GM13977 (cell line): ENCODE results near the gene TBL1X.

Source experiments
- DNase-seq: peaks from one replicate; pipeline ENCODE4 v3.0.0; 2012; ENCODE audit warnings: low spot score
- in situ Hi-C: fragments of 300-500 bp; cut with MboI; formaldehyde crosslinking; loops from one replicate; pipeline ENCODE4 v1.12.0; 2022; ENCODE audit warnings: low sequenced_read_pairs, low pct_unique_long_range_greater_than_20kb, mixed read lengths, inconsistent platforms; ENCODE audit not compliant: unreplicated experiment
- TF ChIP-seq, protein P1 (sequence below): IDR thresholded peaks from 2 replicates; pipeline ENCODE4 v1.5.1; 2012; ENCODE audit warnings: mild to moderate bottlenecking, control low read depth; ENCODE audit not compliant: insufficient read depth; ENCODE audit errors: extremely low read depth, missing control alignments

Gene TBL1X

DNA sequence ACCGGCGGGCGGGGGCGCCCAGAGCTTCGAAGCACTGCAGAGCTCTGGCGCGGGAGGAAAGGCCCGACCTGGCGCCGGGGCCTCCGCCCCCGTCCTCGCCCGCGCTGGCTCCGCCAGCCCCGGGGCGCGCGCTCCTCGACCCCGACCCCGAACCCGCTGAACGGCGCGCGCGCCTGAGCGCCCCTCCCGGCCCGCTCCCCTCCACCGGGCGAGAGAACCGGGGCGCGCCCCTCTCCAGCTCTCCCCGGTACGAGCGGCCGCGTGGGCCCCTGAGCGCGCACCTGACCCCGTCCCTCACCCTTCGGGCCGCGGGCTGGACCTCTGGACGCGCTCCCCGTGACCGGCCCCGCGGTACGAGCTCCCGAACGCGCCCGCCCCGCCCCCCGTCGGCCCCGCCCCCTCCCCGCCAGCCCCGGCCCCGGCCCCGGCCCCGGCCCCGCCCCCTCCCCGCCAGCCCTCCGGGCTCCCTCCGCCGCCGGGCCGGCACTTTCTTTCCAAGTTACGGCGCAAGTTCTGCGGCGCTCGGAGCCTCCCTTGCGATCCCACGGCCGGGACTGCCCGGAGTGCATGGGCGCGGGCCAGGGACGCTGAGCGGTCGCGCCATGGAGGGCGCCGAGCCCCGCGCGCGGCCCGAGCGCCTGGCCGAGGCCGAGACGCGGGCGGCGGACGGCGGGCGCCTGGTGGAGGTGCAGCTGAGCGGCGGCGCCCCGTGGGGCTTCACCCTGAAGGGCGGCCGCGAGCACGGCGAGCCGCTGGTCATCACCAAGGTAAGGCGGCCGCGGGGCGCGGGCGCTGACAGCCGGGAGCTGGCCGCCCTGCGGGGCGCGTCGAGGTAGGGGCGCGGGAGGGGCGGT lies 321.3 kb downstream of the TBL1X start, which contains the start of gene SHROOM2:
Gene SHROOM2, plus strand, starts transcription at position 486 of the 854 bp plus-strand sequence. Its CDS starts 117 bp downstream, at position 603.
- TF ChIP-seq, protein P1, sequence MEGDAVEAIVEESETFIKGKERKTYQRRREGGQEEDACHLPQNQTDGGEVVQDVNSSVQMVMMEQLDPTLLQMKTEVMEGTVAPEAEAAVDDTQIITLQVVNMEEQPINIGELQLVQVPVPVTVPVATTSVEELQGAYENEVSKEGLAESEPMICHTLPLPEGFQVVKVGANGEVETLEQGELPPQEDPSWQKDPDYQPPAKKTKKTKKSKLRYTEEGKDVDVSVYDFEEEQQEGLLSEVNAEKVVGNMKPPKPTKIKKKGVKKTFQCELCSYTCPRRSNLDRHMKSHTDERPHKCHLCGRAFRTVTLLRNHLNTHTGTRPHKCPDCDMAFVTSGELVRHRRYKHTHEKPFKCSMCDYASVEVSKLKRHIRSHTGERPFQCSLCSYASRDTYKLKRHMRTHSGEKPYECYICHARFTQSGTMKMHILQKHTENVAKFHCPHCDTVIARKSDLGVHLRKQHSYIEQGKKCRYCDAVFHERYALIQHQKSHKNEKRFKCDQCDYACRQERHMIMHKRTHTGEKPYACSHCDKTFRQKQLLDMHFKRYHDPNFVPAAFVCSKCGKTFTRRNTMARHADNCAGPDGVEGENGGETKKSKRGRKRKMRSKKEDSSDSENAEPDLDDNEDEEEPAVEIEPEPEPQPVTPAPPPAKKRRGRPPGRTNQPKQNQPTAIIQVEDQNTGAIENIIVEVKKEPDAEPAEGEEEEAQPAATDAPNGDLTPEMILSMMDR, result no peak

DNA sequence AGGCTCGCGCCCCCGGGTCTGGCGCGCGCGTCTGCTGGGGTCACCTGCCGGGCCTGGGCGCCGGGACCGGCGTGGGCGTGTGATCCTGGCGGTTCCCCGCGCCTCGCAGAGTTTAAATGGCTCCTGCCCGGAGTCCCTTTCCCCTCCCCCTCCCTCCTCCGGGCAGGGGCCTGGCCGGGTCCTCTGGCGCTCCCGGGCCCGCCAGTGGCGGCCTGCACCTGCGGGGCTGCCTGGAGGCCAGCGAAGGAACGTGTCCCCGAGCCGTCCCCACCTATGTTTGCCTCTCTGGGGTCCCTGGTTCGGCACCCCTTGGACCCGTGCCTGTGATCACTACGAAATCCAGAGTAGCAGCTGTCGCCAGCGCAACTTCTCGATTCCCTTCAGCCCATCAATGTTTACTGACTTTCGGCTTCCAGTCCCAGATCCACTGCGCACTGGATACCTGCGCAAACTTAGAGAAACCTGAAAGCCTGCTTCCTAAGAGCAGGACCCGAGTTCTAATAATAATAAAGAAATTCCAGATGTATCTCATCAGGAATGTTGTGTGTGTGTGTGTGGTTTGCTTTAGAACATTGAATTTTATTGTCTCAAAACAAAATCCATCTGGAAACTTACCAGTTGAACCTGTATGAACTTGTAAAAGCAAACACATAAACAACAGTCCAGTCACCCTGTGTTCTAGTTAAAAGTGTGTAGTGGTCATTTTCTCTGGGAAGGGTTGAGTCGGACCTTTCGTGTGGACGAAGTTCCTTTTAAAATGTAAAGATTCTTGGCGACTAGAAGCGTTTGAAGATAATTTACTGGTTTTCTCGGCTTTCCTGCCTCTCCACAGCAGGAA lies 322.2 kb downstream of the TBL1X start:
- in situ Hi-C loops, result no loop called here
- DNase-seq, result no peak

More for the DNA sequence above, 321.3 kb downstream of the TBL1X start, which contains the start of gene SHROOM2:
- in situ Hi-C loops, result no loop called here
- DNase-seq, result no peak

DNA sequence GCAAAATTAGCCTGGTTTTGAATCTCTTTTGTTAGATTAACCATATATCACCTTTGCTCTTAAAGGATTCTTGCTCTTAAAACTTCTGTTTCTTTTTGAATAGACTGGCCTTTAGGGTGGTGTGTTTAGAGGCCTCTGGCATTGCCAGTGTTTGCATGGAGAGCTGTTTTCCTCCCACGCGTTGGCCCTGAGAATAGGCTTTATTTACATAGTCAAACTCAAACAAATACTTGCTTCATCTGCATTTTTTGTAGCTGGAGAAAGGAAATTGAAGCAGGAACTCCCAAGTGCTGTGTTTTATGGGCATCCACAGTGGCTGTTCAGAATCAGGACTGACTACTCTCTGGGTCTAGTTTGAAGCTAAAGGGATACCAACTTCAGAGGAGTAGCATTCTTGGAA lies 324.1 kb downstream of the TBL1X start:
- TF ChIP-seq, protein P1, result no peak
- in situ Hi-C loops, result no loop called here
- no peak for DNase-seq

More for the DNA sequence above, 322.2 kb downstream of the TBL1X start:
- TF ChIP-seq, protein P1, result no peak

DNA sequence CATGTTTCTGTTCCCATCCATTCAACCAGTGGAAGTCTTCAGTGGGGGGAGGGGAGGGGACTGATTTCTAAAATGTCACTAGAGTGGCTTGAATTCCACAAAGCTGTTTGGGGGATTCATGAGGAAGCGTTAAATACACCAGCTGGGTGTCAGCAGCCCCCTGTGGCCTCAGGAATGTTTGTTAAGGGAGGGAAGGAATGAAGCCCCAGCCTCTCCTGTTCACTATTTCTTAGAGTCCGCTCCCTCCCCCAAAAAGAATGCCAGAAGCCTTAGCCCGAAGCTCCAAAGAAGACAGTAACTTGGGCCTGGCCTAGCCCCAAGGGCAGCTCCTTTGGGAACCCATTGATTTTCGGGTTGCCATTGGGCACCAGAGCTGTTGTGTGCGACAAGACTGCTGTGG lies 324.7 kb downstream of the TBL1X start:
- no peak for DNase-seq
- in situ Hi-C loops, result no loop called here
- TF ChIP-seq, protein P1, result no peak
